HFF-Myc (cell line): ENCODE results near the gene LRIG2.

Experiments used
- DNase-seq: peaks from one replicate; pipeline ENCODE4 v3.0.0-alpha.2; 2011; ENCODE audit warnings: low read depth; ENCODE audit errors: extremely low read depth
- H3K4me3 ChIP-seq: replicated peaks from 2 replicates; pipeline ENCODE4 v1.5.1; 2011; ENCODE audit warnings: low read depth, mild to moderate bottlenecking, control low read depth, low read length
- TF ChIP-seq, protein P1 (sequence below): IDR thresholded peaks from 2 replicates; pipeline ENCODE4 v1.5.1; 2012; ENCODE audit warnings: mild to moderate bottlenecking, low read depth, low read length, control low read depth; ENCODE audit errors: missing control alignments

LRIG2 gene

DNA sequence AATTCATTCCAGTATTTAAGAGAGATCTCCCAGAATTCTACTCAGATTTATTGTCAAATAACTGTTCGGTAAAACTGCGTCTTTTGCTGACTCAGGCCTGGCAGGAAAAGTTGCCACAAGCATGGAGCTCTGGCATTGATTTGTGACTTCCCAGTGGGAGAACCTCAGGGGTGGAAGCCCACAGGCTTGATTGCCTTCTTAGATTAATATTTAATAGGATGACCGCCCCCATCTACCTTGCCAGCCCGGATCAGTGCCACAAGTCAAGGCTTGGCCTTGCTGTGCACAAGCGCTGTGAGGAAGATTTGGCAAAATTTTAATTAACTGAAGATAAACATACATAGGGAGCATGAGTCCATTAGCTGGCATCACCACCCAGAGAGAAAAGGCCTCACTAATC, 93.5 kb downstream of the LRIG2 start:
- H3K4me3 ChIP-seq: no peak overlapping the region
- TF ChIP-seq, protein P1, sequence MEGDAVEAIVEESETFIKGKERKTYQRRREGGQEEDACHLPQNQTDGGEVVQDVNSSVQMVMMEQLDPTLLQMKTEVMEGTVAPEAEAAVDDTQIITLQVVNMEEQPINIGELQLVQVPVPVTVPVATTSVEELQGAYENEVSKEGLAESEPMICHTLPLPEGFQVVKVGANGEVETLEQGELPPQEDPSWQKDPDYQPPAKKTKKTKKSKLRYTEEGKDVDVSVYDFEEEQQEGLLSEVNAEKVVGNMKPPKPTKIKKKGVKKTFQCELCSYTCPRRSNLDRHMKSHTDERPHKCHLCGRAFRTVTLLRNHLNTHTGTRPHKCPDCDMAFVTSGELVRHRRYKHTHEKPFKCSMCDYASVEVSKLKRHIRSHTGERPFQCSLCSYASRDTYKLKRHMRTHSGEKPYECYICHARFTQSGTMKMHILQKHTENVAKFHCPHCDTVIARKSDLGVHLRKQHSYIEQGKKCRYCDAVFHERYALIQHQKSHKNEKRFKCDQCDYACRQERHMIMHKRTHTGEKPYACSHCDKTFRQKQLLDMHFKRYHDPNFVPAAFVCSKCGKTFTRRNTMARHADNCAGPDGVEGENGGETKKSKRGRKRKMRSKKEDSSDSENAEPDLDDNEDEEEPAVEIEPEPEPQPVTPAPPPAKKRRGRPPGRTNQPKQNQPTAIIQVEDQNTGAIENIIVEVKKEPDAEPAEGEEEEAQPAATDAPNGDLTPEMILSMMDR: no peak
- DNase-seq: no peak

DNA sequence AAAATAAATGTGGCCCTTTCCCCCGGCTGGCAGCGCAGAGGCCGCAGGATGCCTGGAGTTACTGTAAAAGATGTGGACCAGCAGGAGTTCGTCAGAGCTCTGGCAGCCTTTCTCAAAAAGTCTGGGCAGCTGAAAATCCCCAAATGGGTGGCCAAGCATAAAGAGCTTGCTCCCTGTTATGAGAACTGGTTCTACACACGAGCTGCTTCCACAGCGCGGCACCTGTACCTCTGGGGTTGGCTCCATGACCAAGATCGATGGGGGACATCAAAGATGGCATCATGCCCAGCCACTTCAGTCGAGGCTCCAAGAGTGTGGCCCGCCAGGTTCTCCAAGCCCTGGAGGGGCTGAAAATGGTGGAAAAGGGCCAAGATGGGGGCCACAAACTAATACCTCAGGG, 95.9 kb downstream of the LRIG2 start:
- no peak overlapping the region for H3K4me3 ChIP-seq
- TF ChIP-seq, protein P1: no peak
- no peak for DNase-seq

DNA sequence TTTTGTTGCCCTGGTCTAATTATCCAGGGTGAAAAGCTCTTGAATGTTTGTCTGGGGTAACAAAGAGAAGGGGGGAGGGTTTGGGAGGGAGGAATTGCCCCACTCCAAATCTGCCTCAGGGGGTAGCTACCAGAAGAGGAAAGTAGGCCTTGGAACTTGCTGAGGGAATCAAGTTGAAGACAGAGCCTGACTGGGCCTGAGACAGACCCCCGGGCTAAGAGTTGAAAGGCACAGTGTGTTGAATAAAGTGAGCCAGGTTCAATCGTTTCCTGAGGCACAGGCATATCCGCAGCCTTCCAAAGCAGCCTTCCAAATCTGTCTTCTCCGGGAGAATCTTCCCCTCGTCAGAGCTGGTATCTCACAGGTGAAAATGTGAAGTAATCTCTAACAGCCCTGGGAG, 96.6 kb downstream of the LRIG2 start:
- TF ChIP-seq, protein P1: no peak
- H3K4me3 ChIP-seq: no peak overlapping the region
- DNase-seq: no peak

DNA sequence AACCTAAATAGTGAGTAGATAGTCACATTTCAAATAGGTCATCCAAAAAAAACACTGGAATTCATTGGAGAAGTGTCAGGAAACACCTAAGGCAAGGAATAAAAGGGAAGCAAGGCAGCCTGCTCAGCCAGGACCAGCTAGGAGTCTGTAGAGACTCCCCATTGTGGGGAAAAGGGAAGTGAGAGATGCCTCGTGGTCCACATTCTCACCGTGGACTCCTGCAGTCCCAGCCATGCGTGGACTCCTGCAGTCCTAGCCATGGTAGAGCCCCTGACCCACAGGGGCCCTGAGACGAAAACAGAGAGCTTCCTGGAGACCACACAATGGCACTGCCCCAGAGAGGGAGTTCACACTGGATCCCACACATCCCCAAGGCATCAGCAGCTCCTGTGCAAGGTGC, 97.5 kb downstream of the LRIG2 start:
- TF ChIP-seq, protein P1: no peak
- DNase-seq: no peak
- H3K4me3 ChIP-seq: no peak overlapping the region

DNA sequence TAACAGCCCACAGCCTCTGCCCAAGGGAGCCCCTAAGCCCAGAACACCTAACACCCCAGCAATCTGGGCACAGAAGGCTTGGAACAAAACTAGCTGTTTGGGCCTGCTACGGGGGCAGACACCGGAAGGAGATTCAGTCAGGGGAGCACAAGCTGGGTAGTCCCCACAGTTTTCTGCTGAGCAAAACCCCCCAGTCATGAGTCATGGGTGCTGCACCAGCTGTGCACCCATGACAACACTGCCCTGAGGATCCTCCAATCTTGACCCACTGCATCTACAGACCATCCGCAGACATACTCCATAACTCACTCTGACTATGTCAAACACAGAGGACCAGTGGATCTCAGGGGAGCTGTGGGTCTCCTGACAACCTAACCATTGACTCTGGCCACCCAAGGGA, 105.1 kb downstream of the LRIG2 start:
- TF ChIP-seq, protein P1: no peak
- H3K4me3 ChIP-seq: no peak overlapping the region
- no peak for DNase-seq

DNA sequence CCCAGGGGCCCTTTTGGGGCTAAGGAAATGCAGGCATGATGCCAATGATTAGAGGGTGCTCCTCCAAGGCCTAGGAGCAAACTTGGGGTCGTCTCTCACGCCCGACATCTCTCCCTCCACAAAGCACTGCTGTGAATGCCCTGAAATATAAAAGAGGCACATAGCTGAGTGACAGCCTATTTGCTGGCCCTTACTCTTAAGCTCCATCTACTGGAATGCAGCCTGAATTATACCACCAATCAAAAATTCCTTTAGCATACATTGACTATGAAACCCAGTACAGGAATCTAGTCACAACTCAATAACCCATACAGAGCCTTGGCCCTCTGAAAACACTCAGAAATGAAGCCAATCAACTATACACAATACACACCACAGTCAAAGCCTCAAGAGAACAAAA, 105.5 kb downstream of the LRIG2 start:
- TF ChIP-seq, protein P1: peak; percentile 5
- no peak for DNase-seq

More for the DNA sequence above, 105.5 kb downstream of the LRIG2 start:
- no peak overlapping the region for H3K4me3 ChIP-seq
